Esophagus squamous epithelium (tissue), 5 donors: ENCODE data around the gene KHNYN. TPM values are rescaled to one million over a fixed set of nuclear protein-coding genes. Genes with fewer than 3 reads are reported as not detected.

Experiments
- DNase-seq: peaks from one replicate; lab custom pipeline; 2025; lab: John Stamatoyannopoulos, UW
- H3K27ac ChIP-seq, 4 donors: fragments of 200-600 bp; sonication (generic); one replicate each; pipeline ENCODE4 v1.5.1; 2016 to 2019; ENCODE audit warnings: mild to moderate bottlenecking in 1 of 4
- H3K27me3 ChIP-seq, 4 donors: fragments of 200-600 bp; sonication (generic); 1 replicate in 3 of 4; 2 replicates in 1 of 4; pipeline versions ENCODE4 v1.5.1 to v1.6.0; 2017 to 2021; ENCODE audit warnings: antibody characterized with exemption in 1 of 4
- H3K36me3 ChIP-seq, 3 donors: fragments of 200-600 bp; sonication (generic); one replicate each; pipeline ENCODE4 v1.5.1; 2016 to 2019
- H3K4me1 ChIP-seq, 3 donors: fragments of 200-600 bp; sonication (generic); one replicate each; pipeline ENCODE4 v1.5.1; 2017 to 2019
- H3K4me3 ChIP-seq, 4 donors: fragments of 200-600 bp; sonication (generic); 1 replicate in 3 of 4; 2 replicates in 1 of 4; pipeline ENCODE4 v1.5.1; 2016 to 2019; ENCODE audit warnings: mild to moderate bottlenecking in 2 of 4, moderate library complexity in 1 of 4
- H3K9me3 ChIP-seq, 3 donors: fragments of 200-600 bp; sonication (generic); one replicate each; pipeline ENCODE4 v1.5.1; 2016 to 2019
- CTCF ChIP-seq, 6 experiments: fragments of 450-650 bp in 4 of 6; fragments of 200-600 bp in 2 of 6; sonication (generic) in 2 of 6; IDR thresholded peaks; one replicate each; pipeline ENCODE4 v1.5.1; 2016 to 2019; ENCODE audit warnings: antibody characterized with exemption in 6 of 6, mild to moderate bottlenecking in 4 of 6, moderate library complexity in 4 of 6
- POLR2A ChIP-seq, 4 donors: fragments of 450-650 bp; IDR thresholded peaks; one replicate each; pipeline ENCODE4 v1.6.1; 2017; ENCODE audit warnings: antibody characterized with exemption in 4 of 4, mild to moderate bottlenecking in 4 of 4, moderate library complexity in 3 of 4
- WGBS, 2 donors: methylation state at CpG; one replicate each; pipeline ENCODE4 v1.1.5; 2018; 5-methylcytosine and 5-hydroxymethylcytosine counted together
- intact Hi-C: fragments of 100-400 bp; cut with DNase I; formaldehyde crosslinking; loops from one replicate; pipeline ENCODE4 v1.15.0; 2022
- total RNA-seq, 4 donors: library from RNA; depleted of rRNA; stranded (reverse); fragments of >200 nt; gene quantifications; one replicate each; pipeline ENCODE4 v1.1.0, GENCODE V29; 2016
- donor health status: DM: yes; HTN: yes; CAD: no.

KHNYN gene
- total RNA-seq, 4 donors from 2014 or later = 35.6 to 68.9 (median 42.9) TPM

GRCh38 chr14:24434676-24435075 is 4.9 kb downstream of the KHNYN start:
- Histone ChIP-seq H3K4me1 (peaks cover 30 to 72% (median 42%) of the 10 kb centered on the region in 3 donors), H3K27ac (peak overlapping the region in 2 of 4 donors; percentile 2 to 70), H3K4me3 (no peak overlapping the region), H3K9me3 (no peaks in the 10 kb centered on the region), H3K36me3 (peaks cover 30 to 84% (median 37%) of the 10 kb centered on the region in 3 donors), H3K27me3 (no peaks in the 10 kb centered on the region)
- WGBS, 2 donors = 74 to 87% methylated on average over 3 of the region's 3 CpGs
- no peak for DNase-seq
- TF ChIP-seq CTCF (IDR thresholded peaks at IDR 0.05) (no peak), POLR2A (IDR thresholded peaks at IDR 0.05) (no peak)
- intact Hi-C loops = loop anchor here (5.0 kb wide), 2 partner anchors 67 to 102 kb away; partner anchors contain the start of gene NFATC4

- Histone ChIP-seq H3K4me3 (no peak overlapping the region), H3K27ac (peak overlapping the region in 3 of 4 donors; percentile 2 to 70 (median 24)), H3K9me3 (no peaks in the 10 kb centered on the region), H3K4me1 (peaks cover 34 to 77% (median 45%) of the 10 kb centered on the region in 3 donors), H3K36me3 (peaks cover 35 to 90% (median 37%) of the 10 kb centered on the region in 3 donors), H3K27me3 (no peaks in the 10 kb centered on the region)
- intact Hi-C loops = no loop called here
- DNase-seq = no peak
- WGBS, 2 donors = 77 to 89% methylated on average over 2 of the region's 2 CpGs
- TF ChIP-seq CTCF (IDR thresholded peaks at IDR 0.05) = no peak
- TF ChIP-seq POLR2A (IDR thresholded peaks at IDR 0.05) = no peak
Observed at GRCh38 chr14:24435192-24435810, 5.5 kb downstream of the KHNYN start.

GRCh38 chr14:24435998-24436354 is 6.2 kb downstream of the KHNYN start:
- intact Hi-C loops = no loop called here
- H3K4me1 ChIP-seq = peaks cover 32 to 77% (median 50%) of the 10 kb centered on the region in 3 donors
- no peak overlapping the region for H3K4me3 ChIP-seq
- TF ChIP-seq CTCF (IDR thresholded peaks at IDR 0.05) = no peak
- no peak for TF ChIP-seq POLR2A (IDR thresholded peaks at IDR 0.05)
- H3K27ac ChIP-seq = peak overlapping the region in 3 of 4 donors; percentile 69 to 76 (median 70)
- peaks cover 41 to 97% (median 41%) of the 10 kb centered on the region in 3 donors for H3K36me3 ChIP-seq
- H3K9me3 ChIP-seq = no peaks in the 10 kb centered on the region
- no peak for DNase-seq
- 63 to 78% methylated on average over 5 to 6 of the region's 6 CpGs for WGBS, 2 donors
- no peaks in the 10 kb centered on the region for H3K27me3 ChIP-seq

- TF ChIP-seq CTCF (IDR thresholded peaks at IDR 0.05) (peak; percentile 78 to 87 (median 80)), POLR2A (IDR thresholded peaks at IDR 0.05) (no peak)
- peaks cover 41 to 99% (median 41%) of the 10 kb centered on the region in 3 donors for H3K36me3 ChIP-seq
- H3K9me3 ChIP-seq = no peaks in the 10 kb centered on the region
- H3K4me1 ChIP-seq = peaks cover 29 to 77% (median 48%) of the 10 kb centered on the region in 3 donors
- intact Hi-C loops = no loop called here
- no peak for DNase-seq
- WGBS, 2 donors = 30 to 56% methylated on average over 4 to 5 of the region's 5 CpGs
- H3K4me3 ChIP-seq = no peak overlapping the region
- peak overlapping the region; percentile 33 to 78 (median 70) for H3K27ac ChIP-seq
- no peaks in the 10 kb centered on the region for H3K27me3 ChIP-seq
Observed at GRCh38 chr14:24436355-24437019, 6.7 kb downstream of the KHNYN start.
